HG03521 (cell line): ENCODE results near the gene MAPK1.
"Not testable (repeated sequence)": the region's sequence is repeated elsewhere in the genome, so short reads cannot be mapped to it uniquely, and the experiment has no call there.

Source experiments
- ATAC-seq: cut with Tn5 transposase; IDR thresholded peaks from one replicate; pipeline ENCODE4 v1.9.1; 2021; ENCODE audit warnings: mild to moderate bottlenecking, moderate library complexity; ENCODE audit not compliant: unreplicated experiment

MAPK1 gene

GRCh38 chr22:21793716-21794115 is 73.7 kb downstream of the MAPK1 start:
- ATAC-seq = not testable (repeated sequence)

- ATAC-seq = no peak
Measured at GRCh38 chr22:21791635-21792625, 75.5 kb downstream of the MAPK1 start.

GRCh38 chr22:21790849-21791610 is 76.4 kb downstream of the MAPK1 start:
- not testable (repeated sequence) for ATAC-seq

GRCh38 chr22:21790359-21790758 is 77.1 kb downstream of the MAPK1 start:
- ATAC-seq = no peak

GRCh38 chr22:21787565-21787964 is 79.9 kb downstream of the MAPK1 start:
- not testable (repeated sequence) for ATAC-seq

GRCh38 chr22:21780259-21780658 is 87.2 kb downstream of the MAPK1 start:
- no peak for ATAC-seq

GRCh38 chr22:21779444-21779843 is 88.0 kb downstream of the MAPK1 start:
- ATAC-seq = no peak

- no peak for ATAC-seq
Measured at GRCh38 chr22:21778705-21779363, 88.6 kb downstream of the MAPK1 start.

GRCh38 chr22:21771631-21771976 is 95.8 kb downstream of the MAPK1 start:
- no peak for ATAC-seq

- no peak for ATAC-seq
Measured at GRCh38 chr22:21768435-21768834, 99.0 kb downstream of the MAPK1 start.

- peak; percentile 46 for ATAC-seq
Measured at GRCh38 chr22:21766691-21767462, 100.6 kb downstream of the MAPK1 start.

- no peak for ATAC-seq
Measured at GRCh38 chr22:21765909-21766529, 101.4 kb downstream of the MAPK1 start.

- ATAC-seq = no peak
Measured at GRCh38 chr22:21764038-21764804, 103.2 kb downstream of the MAPK1 start.

- no peak for ATAC-seq
Measured at GRCh38 chr22:21762712-21763581, 104.5 kb downstream of the MAPK1 start.

- no peak for ATAC-seq
Measured at GRCh38 chr22:21761994-21762680, 105.3 kb downstream of the MAPK1 start.

- ATAC-seq = no peak
Measured at GRCh38 chr22:21761086-21761485, 106.4 kb downstream of the MAPK1 start.

- no peak for ATAC-seq
Measured at GRCh38 chr22:21760640-21761039, 106.8 kb downstream of the MAPK1 start.
